Lower lobe of right lung (tissue), 2 donors: ENCODE results near the gene PABPC1L2A. TPM values are rescaled to one million over a fixed set of nuclear protein-coding genes. Genes with fewer than 3 reads are reported as not detected.
"Not testable (repeated sequence)": the region's sequence is repeated elsewhere in the genome, so short reads cannot be mapped to it uniquely, and the experiment has no call there.

ENCODE experiments used
- ATAC-seq, 2 donors: fragments of 200-7000 bp; cut with Tn5 transposase; one replicate each; pipeline ENCODE4 v1.9.1; 2020 to 2022; ENCODE audit warnings: mild to moderate bottlenecking in 2 of 2, moderate library complexity in 2 of 2
- DNase-seq: peaks from one replicate; pipeline ENCODE4 v3.0.0-alpha.2; 2020
- H3K27ac ChIP-seq: fragments of 200-600 bp; one replicate; pipeline ENCODE4 v1.8.0; 2022
- H3K27me3 ChIP-seq: fragments of 200-600 bp; one replicate; pipeline ENCODE4 v1.8.0; 2022; ENCODE audit warnings: low read depth
- H3K36me3 ChIP-seq: fragments of 200-600 bp; one replicate; pipeline ENCODE4 v1.8.0; 2022; ENCODE audit warnings: mild to moderate bottlenecking
- H3K4me1 ChIP-seq: fragments of 200-600 bp; one replicate; pipeline ENCODE4 v1.8.0; 2022
- H3K4me3 ChIP-seq: fragments of 200-600 bp; one replicate; pipeline ENCODE4 v1.8.0; 2022; ENCODE audit warnings: mild to moderate bottlenecking
- H3K9me3 ChIP-seq: fragments of 200-600 bp; one replicate; pipeline ENCODE4 v1.8.0; 2022
- CTCF ChIP-seq: fragments of 200-600 bp; IDR thresholded peaks from one replicate; pipeline ENCODE4 v1.8.0; 2022; ENCODE audit warnings: antibody characterized with exemption, mild to moderate bottlenecking
- intact Hi-C: fragments of 100-400 bp; cut with DNase I; formaldehyde crosslinking; loops from one replicate; pipeline ENCODE4 v1.11.0; 2022
- total RNA-seq: library from RNA; stranded (reverse); fragmentation: NEBNext Ultra II Directional; extraction: Animal tissue kit (Norgen Biotek cat#: 25700); gene quantifications from one replicate; pipeline ENCODE4 v1.2.1, GENCODE V29; 2021
- donor health status: DM: no; HTN: yes; CAD: no; lungs with severe emphysema.

Gene PABPC1L2A
- total RNA-seq, 1 donor from 2014 or later: not detected

- ATAC-seq (no peak), DNase-seq (no peak)
- intact Hi-C loops: no loop called here
- no peaks in the 10 kb centered on the region for H3K9me3 ChIP-seq
- no peak overlapping the region for H3K4me3 ChIP-seq
- H3K36me3 ChIP-seq: no peaks in the 10 kb centered on the region
- no peaks in the 10 kb centered on the region for H3K4me1 ChIP-seq
- no peaks in the 10 kb centered on the region for H3K27me3 ChIP-seq
- H3K27ac ChIP-seq: no peak overlapping the region
- no peak for TF ChIP-seq CTCF
These were observed 9.8 kb downstream of the PABPC1L2A start for GRCh38 chrX:73069365-73070035.

- intact Hi-C loops: no loop called here
- H3K4me1 ChIP-seq: no peaks in the 10 kb centered on the region
These were observed 10.6 kb downstream of the PABPC1L2A start for GRCh38 chrX:73068467-73069364.

GRCh38 chrX:73067761-73068466 is 11.4 kb downstream of the PABPC1L2A start:
- ATAC-seq, H3K36me3 ChIP-seq, H3K4me3 ChIP-seq, H3K4me1 ChIP-seq, H3K9me3 ChIP-seq, H3K27me3 ChIP-seq, H3K27ac ChIP-seq, intact Hi-C loops, DNase-seq: not testable (repeated sequence)

More at GRCh38 chrX:73068467-73069364, 10.6 kb downstream of the PABPC1L2A start:
- no peak for TF ChIP-seq CTCF
- ATAC-seq: no peak
- no peaks in the 10 kb centered on the region for H3K9me3 ChIP-seq
- H3K27me3 ChIP-seq: no peaks in the 10 kb centered on the region
- no peak for DNase-seq
- H3K4me3 ChIP-seq: no peak overlapping the region
- H3K27ac ChIP-seq: no peak overlapping the region
- H3K36me3 ChIP-seq: no peaks in the 10 kb centered on the region

- DNase-seq (no peak), ATAC-seq (no peak)
- Histone ChIP-seq H3K27ac (no peak overlapping the region), H3K4me1 (no peaks in the 10 kb centered on the region), H3K36me3 (no peaks in the 10 kb centered on the region), H3K27me3 (no peaks in the 10 kb centered on the region), H3K4me3 (no peak overlapping the region), H3K9me3 (no peaks in the 10 kb centered on the region)
- intact Hi-C loops: no loop called here
- TF ChIP-seq CTCF: no peak
These were observed 50.4 kb downstream of the PABPC1L2A start for GRCh38 chrX:73028876-73029275.

Other genes with a start within 250 kb of the PABPC1L2A start
- not detected for gene FAM236C, start 166.9 kb downstream of the PABPC1L2A start, total RNA-seq
- gene FAM236A, start 141.3 kb downstream of the PABPC1L2A start, total RNA-seq: not detected
- gene DMRTC1, start 135.7 kb downstream of the PABPC1L2A start, total RNA-seq: not detected
- not detected for gene PABPC1L2B, start 76.6 kb downstream of the PABPC1L2A start, total RNA-seq
- gene NAP1L2, start 135.3 kb upstream of the PABPC1L2A start, total RNA-seq: 2.1 TPM